Measurements from ENCODE around the gene ZNF384. TPM values are rescaled to one million over a fixed set of nuclear protein-coding genes. Genes with fewer than 3 reads are reported as not detected.

The ZNF384 gene
- total RNA-seq, 1 donor from 2014 or later = 50.6 TPM

DNA sequence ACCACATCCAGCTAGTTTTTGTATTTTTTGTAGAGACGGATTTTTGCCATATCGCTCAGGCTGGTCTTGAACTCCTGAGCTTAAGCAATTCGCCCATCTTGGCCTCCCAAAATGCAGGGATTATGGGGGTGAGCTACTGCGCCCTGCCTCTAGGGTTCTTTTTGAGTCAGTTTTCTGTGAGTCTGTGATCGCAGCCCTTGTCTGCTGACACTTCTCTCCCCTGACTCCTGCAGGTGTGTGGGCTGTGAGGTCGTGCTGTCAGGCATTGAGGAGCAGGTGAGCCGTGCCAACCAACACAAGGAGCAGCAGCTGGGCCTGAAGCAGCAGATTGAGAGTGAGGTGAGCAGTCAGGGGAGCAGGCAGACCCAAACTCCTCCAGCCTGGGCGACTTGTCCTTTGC, 41.0 kb upstream of the ZNF384 start:
- Mint-ChIP-seq H3K4me1 (ENCODE audit: low read depth, unreplicated experiment) (peaks cover 5% of the 10 kb centered on the region), H3K9me3 (ENCODE audit: unreplicated experiment) (no peaks in the 10 kb centered on the region)
- H4K20me1 ChIP-seq (ENCODE audit: insufficient read depth, low read length) = peaks cover 11% of the 10 kb centered on the region

DNA sequence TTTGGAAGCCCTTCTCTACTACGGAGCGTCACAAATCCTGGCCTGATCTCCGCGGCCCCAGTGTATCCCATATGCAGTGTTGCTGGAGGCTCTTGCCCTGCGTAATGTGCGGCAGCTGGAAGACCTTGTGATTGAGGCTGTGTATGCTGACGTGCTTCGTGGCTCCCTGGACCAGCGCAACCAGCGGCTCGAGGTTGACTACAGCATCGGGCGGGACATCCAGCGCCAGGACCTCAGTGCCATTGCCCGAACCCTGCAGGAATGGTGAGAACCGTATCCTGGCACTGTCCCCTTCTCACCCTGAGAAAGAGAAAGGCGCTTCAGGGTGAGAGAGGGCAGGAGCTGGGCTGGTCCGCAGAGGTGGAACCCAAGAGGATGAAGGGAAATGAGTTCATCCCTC, 40.0 kb upstream of the ZNF384 start:
- Histone ChIP-seq H3K4me2 (ENCODE audit: low read length) (no peak overlapping the region), H3K36me3 (ENCODE audit: insufficient read depth, low read length) (peaks cover 38% of the 10 kb centered on the region), H4K20me1 (ENCODE audit: insufficient read depth, low read length) (peaks cover 11% of the 10 kb centered on the region), H3K4me1 (ENCODE audit: insufficient read depth, low read length) (peaks cover 7% of the 10 kb centered on the region), H3K27ac (ENCODE audit: low read depth, low read length) (no peak overlapping the region), H3K79me2 (ENCODE audit: insufficient read depth, low read length) (peaks cover 13% of the 10 kb centered on the region), H3K9ac (ENCODE audit: low read length) (no peak overlapping the region), H3K27me3 (ENCODE audit: insufficient read depth, low read length) (no peaks in the 10 kb centered on the region), H3K4me3 (ENCODE audit: insufficient read depth, low read depth, low read length) (no peak overlapping the region), H2AFZ (ENCODE audit: low read depth, low read length) (no peak overlapping the region), H3K9me3 (ENCODE audit: insufficient read depth, low read depth, low read length) (no peaks in the 10 kb centered on the region)
- Mint-ChIP-seq H3K27me3 (ENCODE audit: low read depth, unreplicated experiment) (no peaks in the 10 kb centered on the region), H3K9me3 (ENCODE audit: unreplicated experiment) (no peaks in the 10 kb centered on the region), H3K36me3 (ENCODE audit: low read depth, unreplicated experiment) (peaks cover 19% of the 10 kb centered on the region), H3K4me3 (ENCODE audit: unreplicated experiment) (no peak overlapping the region), H3K4me1 (ENCODE audit: low read depth, unreplicated experiment) (peaks cover 9% of the 10 kb centered on the region), H3K27ac (ENCODE audit: unreplicated experiment) (no peak overlapping the region)
- TF ChIP-seq, protein P1, sequence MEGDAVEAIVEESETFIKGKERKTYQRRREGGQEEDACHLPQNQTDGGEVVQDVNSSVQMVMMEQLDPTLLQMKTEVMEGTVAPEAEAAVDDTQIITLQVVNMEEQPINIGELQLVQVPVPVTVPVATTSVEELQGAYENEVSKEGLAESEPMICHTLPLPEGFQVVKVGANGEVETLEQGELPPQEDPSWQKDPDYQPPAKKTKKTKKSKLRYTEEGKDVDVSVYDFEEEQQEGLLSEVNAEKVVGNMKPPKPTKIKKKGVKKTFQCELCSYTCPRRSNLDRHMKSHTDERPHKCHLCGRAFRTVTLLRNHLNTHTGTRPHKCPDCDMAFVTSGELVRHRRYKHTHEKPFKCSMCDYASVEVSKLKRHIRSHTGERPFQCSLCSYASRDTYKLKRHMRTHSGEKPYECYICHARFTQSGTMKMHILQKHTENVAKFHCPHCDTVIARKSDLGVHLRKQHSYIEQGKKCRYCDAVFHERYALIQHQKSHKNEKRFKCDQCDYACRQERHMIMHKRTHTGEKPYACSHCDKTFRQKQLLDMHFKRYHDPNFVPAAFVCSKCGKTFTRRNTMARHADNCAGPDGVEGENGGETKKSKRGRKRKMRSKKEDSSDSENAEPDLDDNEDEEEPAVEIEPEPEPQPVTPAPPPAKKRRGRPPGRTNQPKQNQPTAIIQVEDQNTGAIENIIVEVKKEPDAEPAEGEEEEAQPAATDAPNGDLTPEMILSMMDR (IDR thresholded peaks at IDR 0.05; ENCODE audit: insufficient read depth, low read depth, low read length) = no peak
- TF ChIP-seq EZH2 (IDR thresholded peaks at IDR 0.05; ENCODE audit: insufficient read depth, low read length) = no peak
- no peak for FAIRE-seq
- no peak for DNase-seq (ENCODE audit: low read depth)

More for the DNA sequence above, 41.0 kb upstream of the ZNF384 start:
- H3K36me3 Mint-ChIP-seq (ENCODE audit: low read depth, unreplicated experiment) = peaks cover 23% of the 10 kb centered on the region
- DNase-seq (ENCODE audit: low read depth) = no peak
- Histone ChIP-seq H3K79me2 (ENCODE audit: insufficient read depth, low read length) (peaks cover 6% of the 10 kb centered on the region), H3K4me1 (ENCODE audit: insufficient read depth, low read length) (no peaks in the 10 kb centered on the region), H3K9ac (ENCODE audit: low read length) (no peak overlapping the region), H2AFZ (ENCODE audit: low read depth, low read length) (no peak overlapping the region), H3K4me2 (ENCODE audit: low read length) (no peak overlapping the region), H3K4me3 (ENCODE audit: insufficient read depth, low read depth, low read length) (no peak overlapping the region), H3K27ac (ENCODE audit: low read depth, low read length) (no peak overlapping the region), H3K9me3 (ENCODE audit: insufficient read depth, low read depth, low read length) (no peaks in the 10 kb centered on the region), H3K36me3 (ENCODE audit: insufficient read depth, low read length) (peaks cover 38% of the 10 kb centered on the region), H3K27me3 (ENCODE audit: insufficient read depth, low read length) (no peaks in the 10 kb centered on the region)
- H3K4me3 Mint-ChIP-seq (ENCODE audit: unreplicated experiment) = peak overlapping the region; percentile 11
- no peak overlapping the region for H3K27ac Mint-ChIP-seq (ENCODE audit: unreplicated experiment)
- TF ChIP-seq, protein P1 (IDR thresholded peaks at IDR 0.05; ENCODE audit: insufficient read depth, low read depth, low read length) = no peak
- no peak for TF ChIP-seq EZH2 (IDR thresholded peaks at IDR 0.05; ENCODE audit: insufficient read depth, low read length)
- FAIRE-seq = no peak
- H3K27me3 Mint-ChIP-seq (ENCODE audit: low read depth, unreplicated experiment) = no peaks in the 10 kb centered on the region

DNA sequence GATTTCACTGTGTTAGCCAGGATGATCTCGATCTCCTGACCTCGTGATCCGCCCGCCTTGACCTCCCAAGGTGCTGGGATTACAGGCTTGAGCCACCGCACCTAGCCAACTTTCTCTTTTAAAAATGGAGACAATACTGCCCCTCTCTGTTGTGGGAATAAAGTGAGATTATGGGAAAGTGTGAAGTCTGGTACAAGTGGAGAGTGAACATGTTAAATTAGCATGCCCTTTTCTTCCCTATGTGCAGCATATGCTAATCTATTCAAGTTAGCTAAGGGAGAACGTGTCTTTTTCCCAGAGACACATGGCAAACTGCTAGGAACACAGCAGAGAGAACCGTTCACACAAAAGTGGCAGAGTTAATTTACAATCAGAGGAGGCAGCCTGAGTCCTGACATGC, 36.2 kb upstream of the ZNF384 start:
- H3K27me3 Mint-ChIP-seq (ENCODE audit: low read depth, unreplicated experiment) = no peaks in the 10 kb centered on the region
- Histone ChIP-seq H3K27ac (ENCODE audit: low read depth, low read length) (no peak overlapping the region), H3K4me3 (ENCODE audit: insufficient read depth, low read depth, low read length) (no peak overlapping the region), H3K4me1 (ENCODE audit: insufficient read depth, low read length) (peaks cover 7% of the 10 kb centered on the region), H4K20me1 (ENCODE audit: insufficient read depth, low read length) (peaks cover 7% of the 10 kb centered on the region), H3K4me2 (ENCODE audit: low read length) (no peak overlapping the region), H3K79me2 (ENCODE audit: insufficient read depth, low read length) (peaks cover 13% of the 10 kb centered on the region), H3K9me3 (ENCODE audit: insufficient read depth, low read depth, low read length) (no peaks in the 10 kb centered on the region), H3K36me3 (ENCODE audit: insufficient read depth, low read length) (peaks cover 23% of the 10 kb centered on the region), H3K9ac (ENCODE audit: low read length) (no peak overlapping the region), H3K27me3 (ENCODE audit: insufficient read depth, low read length) (no peaks in the 10 kb centered on the region), H2AFZ (ENCODE audit: low read depth, low read length) (no peak overlapping the region)
- FAIRE-seq (no peak), DNase-seq (ENCODE audit: low read depth) (no peak)
- no peak overlapping the region for H3K27ac Mint-ChIP-seq (ENCODE audit: unreplicated experiment)
- H3K36me3 Mint-ChIP-seq (ENCODE audit: low read depth, unreplicated experiment) = peaks cover 12% of the 10 kb centered on the region
- peak overlapping the region; percentile 97 for H3K4me3 Mint-ChIP-seq (ENCODE audit: unreplicated experiment)
- TF ChIP-seq EZH2 (IDR thresholded peaks at IDR 0.05; ENCODE audit: insufficient read depth, low read length) = no peak
- TF ChIP-seq, protein P1 (IDR thresholded peaks at IDR 0.05; ENCODE audit: insufficient read depth, low read depth, low read length) = no peak
- no peaks in the 10 kb centered on the region for H3K9me3 Mint-ChIP-seq (ENCODE audit: unreplicated experiment)
- H3K4me1 Mint-ChIP-seq (ENCODE audit: low read depth, unreplicated experiment) = peaks cover 9% of the 10 kb centered on the region

Data from astrocyte (in vitro differentiated cells and primary cell).